GM18867 (cell line): ENCODE measurements around the gene METTL24.

ENCODE experiments used
- ATAC-seq: cut with Tn5 transposase; IDR thresholded peaks from one replicate; pipeline ENCODE4 v1.9.1; 2021; ENCODE audit warnings: mild to moderate bottlenecking, moderate library complexity; ENCODE audit not compliant: unreplicated experiment

METTL24 gene, protein sequence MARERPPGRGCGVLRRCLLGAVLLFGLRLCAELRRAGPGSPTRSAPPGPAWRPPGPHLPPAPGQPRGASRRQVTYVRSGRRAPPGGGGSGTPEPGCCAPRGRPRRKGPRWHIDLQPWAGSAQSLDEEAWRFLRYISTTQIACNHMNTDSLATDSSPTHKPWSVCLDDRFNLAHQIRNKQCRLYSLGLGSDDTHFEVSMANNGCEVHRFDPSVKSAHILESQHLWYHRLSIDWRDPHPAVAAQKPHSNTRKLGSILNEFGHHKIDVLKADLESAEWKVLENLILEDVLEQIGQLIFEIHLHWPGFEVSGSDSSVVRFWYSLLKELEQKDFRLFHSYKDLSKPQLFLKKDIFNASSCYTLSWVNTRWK

GRCh38 chr6:110357664-110358552, at the start of gene METTL24:
TSS of gene METTL24 (minus strand) at chr6:110358349. CDS start at chr6:110358272, 77 bp downstream.
- no peak for ATAC-seq

DNA sequence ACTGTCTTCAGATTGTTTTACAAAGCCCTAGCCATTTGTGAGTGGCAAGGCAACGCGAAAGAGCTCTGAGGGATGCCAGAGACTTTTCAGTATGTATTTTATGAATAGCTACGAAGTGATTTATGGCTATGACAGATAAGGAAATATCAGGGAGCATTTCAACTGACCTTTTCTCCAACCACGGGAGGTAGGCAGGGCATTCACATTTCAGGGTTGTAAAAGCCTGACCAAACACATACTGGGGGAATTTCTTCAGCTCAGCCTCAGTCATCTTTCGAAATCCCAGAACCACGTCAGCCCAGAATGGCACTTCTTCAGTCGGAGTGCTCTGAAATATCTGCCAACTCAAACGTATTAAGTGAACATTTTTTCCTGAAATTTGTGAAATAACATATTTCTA, 46.5 kb upstream of the METTL24 start:
- no peak for ATAC-seq

GRCh38 chr6:110401585-110402176, 43.5 kb upstream of the METTL24 start:
- no peak for ATAC-seq

- no peak for ATAC-seq
Measured at GRCh38 chr6:110400208-110400607, 42.1 kb upstream of the METTL24 start.

DNA sequence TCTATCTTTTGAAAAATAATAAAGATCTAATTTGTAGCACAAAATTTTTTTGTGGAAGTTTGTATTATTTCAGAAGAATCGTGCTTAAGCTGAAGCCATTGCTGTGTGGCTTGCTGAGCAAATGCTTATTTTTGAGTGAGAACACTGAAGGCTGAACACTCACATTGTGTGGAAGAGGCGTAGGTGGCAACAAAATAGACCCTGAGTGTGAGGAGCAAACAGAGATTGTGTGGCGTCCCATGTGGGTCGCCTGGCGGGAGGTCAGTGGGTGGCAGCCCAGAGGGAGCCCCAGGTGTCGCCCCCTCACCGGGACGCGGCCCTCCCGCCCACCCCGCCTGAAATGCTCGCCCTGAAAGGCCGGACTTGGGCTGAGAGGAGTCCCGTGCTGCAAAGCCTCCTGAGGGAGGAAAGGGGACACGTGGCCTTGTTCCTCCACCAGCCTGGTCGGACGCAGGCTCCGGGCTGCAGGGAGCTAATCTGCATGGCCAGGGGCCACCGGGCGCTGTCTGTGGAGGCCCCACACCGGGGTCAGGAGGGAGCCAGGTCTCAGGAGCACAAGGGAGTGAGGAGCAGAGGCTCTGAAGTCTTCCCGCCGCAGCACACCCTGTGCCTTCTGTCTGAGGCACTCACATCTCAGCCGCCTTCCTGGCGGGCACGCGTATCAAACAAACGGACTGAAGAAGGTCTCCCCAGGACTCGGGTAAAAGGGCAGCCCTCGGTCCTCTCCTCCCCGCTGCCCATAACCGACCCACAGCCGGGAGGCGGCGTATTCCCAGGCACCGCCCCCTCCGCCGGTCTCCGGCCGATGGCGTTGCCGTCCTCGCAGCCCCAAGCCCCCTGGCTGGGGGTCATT, 41.3 kb upstream of the METTL24 start:
- no peak for ATAC-seq

DNA sequence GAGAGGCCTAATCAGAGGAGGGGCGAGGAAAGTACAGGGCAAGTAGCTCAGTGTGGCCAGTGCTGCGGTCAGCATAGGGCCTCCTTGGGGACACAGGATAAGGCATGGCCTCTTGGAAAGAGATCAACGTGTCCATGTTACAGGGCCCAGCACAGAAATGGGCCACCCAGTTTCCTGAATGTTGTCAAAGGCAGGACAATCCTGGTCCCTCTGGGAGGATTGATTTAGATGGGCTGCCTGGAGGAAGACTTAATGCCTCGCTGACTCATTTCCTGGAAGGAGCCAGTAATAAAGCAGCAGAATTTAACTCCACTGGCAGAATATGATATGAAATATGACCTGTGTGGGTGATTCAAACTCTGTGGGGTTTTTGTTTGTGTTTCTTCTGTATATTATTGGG, 40.6 kb upstream of the METTL24 start:
- no peak for ATAC-seq

DNA sequence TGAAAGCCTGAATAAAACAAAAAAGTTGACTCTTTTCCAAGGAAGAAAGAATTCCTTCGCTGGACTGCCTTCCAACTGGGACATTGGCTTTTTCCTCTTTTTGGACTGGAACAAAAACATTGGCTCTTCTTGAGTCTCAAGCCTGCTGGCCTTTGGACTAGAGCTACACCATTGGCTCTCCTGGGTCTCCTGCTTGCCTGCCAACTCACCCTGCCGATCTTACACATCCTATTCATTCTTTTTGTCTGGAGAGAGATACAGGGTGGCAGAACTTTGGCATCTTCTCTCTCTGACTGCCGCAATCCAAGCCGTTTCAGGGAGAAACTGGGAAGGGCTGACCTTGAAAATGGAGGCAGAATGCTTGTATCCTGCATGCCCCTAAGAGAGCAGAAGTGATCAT, 37.1 kb upstream of the METTL24 start:
- ATAC-seq: no peak

DNA sequence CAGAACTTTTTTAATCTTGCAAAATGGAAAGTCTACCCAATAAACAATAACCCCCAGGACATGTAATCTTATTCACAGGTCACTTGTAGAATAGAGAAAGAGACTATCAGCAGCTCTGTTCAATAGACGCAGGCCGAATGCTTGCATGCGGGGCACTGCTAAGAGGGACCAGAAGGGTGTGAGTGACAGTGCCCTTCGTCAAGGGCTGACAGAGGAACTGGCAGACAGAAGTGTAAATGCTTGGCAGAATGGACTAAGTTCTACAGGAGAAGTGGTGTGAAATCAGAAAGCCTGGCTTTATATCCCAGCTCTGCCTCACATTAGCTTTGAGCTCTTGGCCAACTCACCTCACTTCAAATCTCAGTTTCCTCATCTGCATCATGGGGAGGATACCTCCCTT, 36.3 kb upstream of the METTL24 start:
- ATAC-seq: no peak

- ATAC-seq: no peak
Measured at GRCh38 chr6:110392727-110393126, 34.6 kb upstream of the METTL24 start.

GRCh38 chr6:110390404-110390803, 32.3 kb upstream of the METTL24 start:
- no peak for ATAC-seq

GRCh38 chr6:110389689-110390382, 31.7 kb upstream of the METTL24 start:
- no peak for ATAC-seq

DNA sequence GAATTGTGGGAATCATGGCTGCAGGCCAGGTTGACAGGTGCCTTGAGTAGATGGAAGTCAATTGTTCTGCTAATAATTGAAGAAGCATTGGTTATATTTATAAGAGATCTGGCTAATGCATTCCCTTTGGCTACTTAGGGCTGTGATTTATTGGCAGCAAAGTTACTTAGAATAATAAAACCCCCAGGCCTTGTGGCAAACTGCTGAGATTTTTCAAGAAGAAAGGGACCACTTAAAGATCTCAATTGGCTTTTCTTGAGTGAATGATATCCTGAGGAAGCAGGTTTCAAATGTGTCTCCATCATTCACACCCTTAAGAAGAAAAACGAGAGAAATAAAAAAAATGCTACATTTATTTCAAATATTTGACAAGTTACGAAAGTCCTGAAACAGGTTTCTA, 29.8 kb upstream of the METTL24 start:
- no peak for ATAC-seq

- ATAC-seq: no peak
Measured at GRCh38 chr6:110385458-110385863, 27.3 kb upstream of the METTL24 start.

DNA sequence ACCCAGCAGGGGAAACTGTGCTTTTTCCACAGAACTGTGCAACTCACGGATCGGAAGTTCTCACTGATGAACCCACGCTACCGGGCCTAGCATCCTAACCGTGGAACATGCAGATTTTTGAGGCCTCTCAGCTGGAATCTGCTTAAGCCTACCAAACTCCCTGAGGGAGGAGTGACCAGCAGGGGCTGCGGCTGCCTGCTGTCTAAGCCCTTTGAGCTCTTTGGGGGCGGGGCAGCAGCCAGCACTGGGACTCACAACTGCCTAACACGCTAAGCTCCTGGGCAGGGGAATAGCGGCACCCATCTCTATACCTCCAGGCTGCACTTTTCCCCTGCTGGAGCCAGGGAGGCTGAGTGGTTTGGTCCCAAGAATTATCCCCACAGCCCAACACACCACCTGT, 20.4 kb upstream of the METTL24 start:
- ATAC-seq: no peak

GRCh38 chr6:110369066-110369465, 10.9 kb upstream of the METTL24 start:
- no peak for ATAC-seq

DNA sequence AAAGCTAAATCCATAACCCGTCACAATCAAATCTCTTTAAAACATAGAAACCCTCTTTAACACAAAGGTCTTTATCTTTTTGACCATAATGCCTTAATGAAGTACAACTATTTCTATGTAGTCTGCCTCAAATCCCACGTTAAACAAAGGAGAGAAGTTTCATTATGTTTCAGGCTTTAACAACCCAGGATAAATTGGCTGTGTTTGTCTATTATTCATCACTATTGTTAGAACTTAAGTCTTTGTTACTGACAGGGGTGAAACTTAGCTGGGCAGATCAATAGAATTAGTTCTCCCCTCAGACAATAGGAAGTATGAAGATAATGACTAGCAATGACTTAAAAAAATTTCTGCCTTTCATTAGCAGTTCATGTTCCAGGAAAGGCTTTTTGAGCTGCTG, 10.1 kb upstream of the METTL24 start:
- no peak for ATAC-seq

DNA sequence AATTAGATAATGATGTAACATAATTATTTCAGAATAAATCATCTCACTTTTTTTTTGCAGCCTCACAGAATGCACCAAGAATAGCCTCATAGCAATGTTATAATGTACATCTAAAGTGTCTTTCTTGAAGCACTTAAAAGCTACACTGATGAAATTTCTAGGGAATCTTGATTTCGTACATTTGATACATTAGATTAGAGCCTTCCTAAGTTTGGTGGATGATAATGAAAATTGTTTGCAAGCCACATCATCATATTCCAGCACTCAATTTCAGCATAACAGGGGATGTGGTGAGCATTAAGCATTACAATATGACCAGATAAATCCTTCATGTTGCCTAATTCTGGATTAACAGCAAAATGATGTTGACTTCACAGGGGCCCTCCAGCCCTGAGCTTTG, 9.7 kb upstream of the METTL24 start:
- no peak for ATAC-seq

DNA sequence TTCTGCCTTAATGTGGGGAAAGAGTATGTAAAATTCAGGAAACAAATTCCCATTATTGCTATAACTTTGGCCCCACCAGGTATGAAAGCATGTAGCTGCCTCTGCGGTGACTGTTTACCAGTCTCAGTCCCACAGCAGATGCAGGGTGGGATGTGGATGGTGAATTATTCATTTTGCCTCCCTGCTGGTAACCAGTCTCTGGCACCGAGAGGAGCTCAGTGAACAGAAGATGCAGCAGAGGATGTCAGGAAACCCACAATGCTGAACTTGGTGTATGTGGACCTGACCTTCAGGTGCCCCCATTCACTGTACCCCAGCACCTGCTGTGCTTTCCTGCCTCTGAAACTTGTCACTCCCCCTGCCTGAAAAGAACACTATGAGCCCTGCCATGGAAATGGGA, 8.8 kb upstream of the METTL24 start:
- ATAC-seq: no peak

DNA sequence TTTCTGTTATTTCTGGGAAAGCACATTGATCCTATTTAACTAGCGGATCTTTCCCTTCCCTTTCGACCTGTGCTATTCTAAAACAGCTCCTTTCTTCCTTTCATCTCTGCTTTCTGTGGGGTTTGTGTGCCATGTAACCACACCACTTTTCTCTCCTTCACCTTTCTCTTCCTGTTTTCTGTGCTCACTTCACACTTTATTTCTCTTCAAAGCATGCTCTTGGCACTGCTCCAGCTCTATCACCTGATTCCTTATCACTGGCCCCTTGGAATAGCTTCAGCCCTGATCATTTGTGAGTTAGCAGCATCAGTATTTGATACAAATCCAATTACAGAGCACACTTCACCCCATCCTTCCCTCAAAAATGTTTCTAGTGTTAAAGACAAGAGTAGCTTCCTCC, 8.1 kb upstream of the METTL24 start:
- no peak for ATAC-seq
